Adrenal gland (tissue), 12 donors: ENCODE measurements around the gene MINPP1. TPM values are rescaled to one million over a fixed set of nuclear protein-coding genes. Genes with fewer than 3 reads are reported as not detected.
"Not testable (repeated sequence)": the region's sequence is repeated elsewhere in the genome, so short reads cannot be mapped to it uniquely, and the experiment has no call there.

Source experiments
- DNase-seq, 7 donors: peaks; one replicate each; pipeline ENCODE4 v3.0.0-alpha.2; 2019 to 2020
- H3K27ac ChIP-seq, 5 donors: fragments of 200-600 bp; sonication (generic) in 4 of 5; 1 replicate in 3 of 5; 2 replicates in 2 of 5; pipeline versions ENCODE4 v1.5.1 to v1.8.0; 2016 to 2020; ENCODE audit warnings: mild to moderate bottlenecking in 1 of 5
- H3K27me3 ChIP-seq: fragments of 200-600 bp; 2 replicates; pipeline ENCODE4 v1.8.0; 2021
- H3K36me3 ChIP-seq, 2 donors: fragments of 200-600 bp; replicated peaks in 1 of 2; 1 replicate in 1 of 2; 2 replicates in 1 of 2; pipeline versions ENCODE4 v1.5.1 to v1.8.0; 2018 to 2022
- H3K4me1 ChIP-seq, 2 donors: fragments of 200-600 bp; replicated peaks in 1 of 2; 1 replicate in 1 of 2; 2 replicates in 1 of 2; pipeline versions ENCODE4 v1.5.1 to v1.8.0; 2018 to 2021
- H3K4me3 ChIP-seq, 4 donors: fragments of 200-600 bp; sonication (generic) in 3 of 4; one replicate each; pipeline ENCODE4 v1.5.1; 2016 to 2018
- H3K9me3 ChIP-seq, 3 donors: fragments of 200-600 bp; sonication (generic) in 1 of 3; replicated peaks in 1 of 3; 1 replicate in 2 of 3; 2 replicates in 1 of 3; pipeline versions ENCODE4 v1.5.1 to v1.8.0; 2016 to 2021
- CTCF ChIP-seq, 6 experiments: fragments of 450-650 bp in 4 of 6; fragments of 200-600 bp in 2 of 6; sonication (generic) in 1 of 6; IDR thresholded peaks; 1 replicate in 5 of 6; 2 replicates in 1 of 6; pipeline versions ENCODE4 v1.5.1 to v1.8.0; 2016 to 2021; ENCODE audit warnings: antibody characterized with exemption in 6 of 6, mild to moderate bottlenecking in 2 of 6, moderate library complexity in 1 of 6
- POLR2A ChIP-seq, 2 donors: fragments of 450-650 bp; IDR thresholded peaks; one replicate each; pipeline ENCODE4 v1.6.1; 2017; ENCODE audit warnings: antibody characterized with exemption in 2 of 2, mild to moderate bottlenecking in 2 of 2, moderate library complexity in 1 of 2
- WGBS, 4 donors: extraction: QIAGEN DNeasy Blood & Tissue Kit in 2 of 4; methylation state at CpG; one replicate each; pipeline versions ENCODE4 v1.1.5 to v1.1.7; 2013 to 2017; 5-methylcytosine and 5-hydroxymethylcytosine counted together
- intact Hi-C, 2 donors: fragments of 100-400 bp; cut with DNase I; formaldehyde crosslinking; loops; one replicate each; pipeline versions ENCODE4 v1.14.1 to v1.15.0; 2022 to 2023
- polyA plus RNA-seq, 3 donors: library from polyadenylated mRNA; stranded (reverse); fragments of 200-250 nt in 2 of 3; fragments of 350-450 nt in 1 of 3; fragmentation: Illumina TruSeq in 1 of 3; extraction: RNeasy Lipid Tissue Mini Kit (QIAGEN cat#74804) in 1 of 3; gene quantifications; one replicate each; pipeline ENCODE4 v1.2.3, GENCODE V29; 2013 to 2014
- total RNA-seq, 9 donors: library from RNA; depleted of rRNA in 4 of 9; stranded (reverse); fragments of >200 nt in 4 of 9; fragments of 120-200 nt in 1 of 9; fragmentation: NEBNext Ultra II Directional in 1 of 9; extraction: Animal tissue kit (Norgen Biotek cat#: 25700) in 1 of 9; gene quantifications; one replicate each; pipeline versions ENCODE4 v1.1.0 to v1.2.4, GENCODE V29; 2013 to 2023
- donor health status: healthy with polysubstance abuse.
- donor health status: Bipolar disorder and iron deficiency.
- donor health status: DM: yes; HTN: yes; CAD: no.
- donor health status: DM: no; HTN: no; CAD: no.
- donor health status: DM: no; HTN: no; CAD: no.
- donor health status: DM: yes; HTN: yes; CAD: no.

MINPP1 gene
- total and polyA plus RNA-seq, 12 donors, result 19.4 to 75.8 (median 44.7) TPM

GRCh38 chr10:87589645-87590051 lies 85.0 kb downstream of the MINPP1 start:
- no peaks in the 10 kb centered on the region for H3K27me3 ChIP-seq
- intact Hi-C loops, result no loop called here
- no peaks in the 10 kb centered on the region for H3K36me3 ChIP-seq
- H3K9me3 ChIP-seq, result no peaks in the 10 kb centered on the region
- WGBS, 4 donors, result 60 to 71% (median 64%) methylated on average over 3 of the region's 3 CpGs
- no peak overlapping the region for H3K4me3 ChIP-seq
- no peak for TF ChIP-seq CTCF (IDR thresholded peaks at IDR 0.05)
- TF ChIP-seq POLR2A (IDR thresholded peaks at IDR 0.05), result no peak
- no peak for DNase-seq
- no peak overlapping the region for H3K27ac ChIP-seq
- peaks cover 0 to 8% of the 10 kb centered on the region in 2 donors for H3K4me1 ChIP-seq

GRCh38 chr10:87590705-87591588 lies 86.3 kb downstream of the MINPP1 start:
- DNase-seq, result no peak
- H3K27me3 ChIP-seq, result no peaks in the 10 kb centered on the region
- intact Hi-C loops, result no loop called here
- H3K4me1 ChIP-seq, result peaks cover 0 to 12% of the 10 kb centered on the region in 2 donors
- no peaks in the 10 kb centered on the region for H3K36me3 ChIP-seq
- H3K9me3 ChIP-seq, result no peaks in the 10 kb centered on the region
- H3K27ac ChIP-seq, result no peak overlapping the region
- H3K4me3 ChIP-seq, result no peak overlapping the region
- TF ChIP-seq CTCF (IDR thresholded peaks at IDR 0.05), result no peak
- TF ChIP-seq POLR2A (IDR thresholded peaks at IDR 0.05), result no peak
- 89 to 97% (median 94%) methylated on average over 2 of the region's 2 CpGs for WGBS, 4 donors

- no peaks in the 10 kb centered on the region for H3K36me3 ChIP-seq
- H3K9me3 ChIP-seq, result no peaks in the 10 kb centered on the region
- H3K27ac ChIP-seq, result no peak overlapping the region
- H3K4me3 ChIP-seq, result no peak overlapping the region
- DNase-seq, result no peak
- peaks cover 0 to 12% of the 10 kb centered on the region in 2 donors for H3K4me1 ChIP-seq
- no peaks in the 10 kb centered on the region for H3K27me3 ChIP-seq
- intact Hi-C loops, result no loop called here
- TF ChIP-seq CTCF (IDR thresholded peaks at IDR 0.05) (no peak), POLR2A (IDR thresholded peaks at IDR 0.05) (no peak)
Measured at GRCh38 chr10:87591589-87591886, 86.8 kb downstream of the MINPP1 start.

GRCh38 chr10:87592920-87593319 lies 88.2 kb downstream of the MINPP1 start:
- WGBS, 4 donors, result 88 to 94% (median 93%) methylated on average over 4 of the region's 4 CpGs
- intact Hi-C loops, result not testable (repeated sequence)

GRCh38 chr10:87593702-87594101 lies 89.0 kb downstream of the MINPP1 start:
- no peak overlapping the region for H3K4me3 ChIP-seq
- H3K36me3 ChIP-seq, result no peaks in the 10 kb centered on the region
- no peak for TF ChIP-seq CTCF (IDR thresholded peaks at IDR 0.05)
- TF ChIP-seq POLR2A (IDR thresholded peaks at IDR 0.05), result no peak
- peaks cover 0 to 12% of the 10 kb centered on the region in 2 donors for H3K4me1 ChIP-seq
- H3K9me3 ChIP-seq, result no peaks in the 10 kb centered on the region
- no peak overlapping the region for H3K27ac ChIP-seq
- intact Hi-C loops, result no loop called here
- no peaks in the 10 kb centered on the region for H3K27me3 ChIP-seq
- DNase-seq, result no peak

More at GRCh38 chr10:87592920-87593319, 88.2 kb downstream of the MINPP1 start:
- H3K4me1 ChIP-seq, result peaks cover 0 to 12% of the 10 kb centered on the region in 2 donors
- H3K27me3 ChIP-seq, DNase-seq, H3K9me3 ChIP-seq, H3K27ac ChIP-seq, H3K4me3 ChIP-seq, H3K36me3 ChIP-seq: not testable (repeated sequence)
